HCT116 (cell line): Measurements from ENCODE around the gene LRRC75A.

Experiments
- ATF3 ChIP-seq: IDR thresholded peaks from 2 replicates; pipeline ENCODE4 v1.6.1; 2012
- EGR1 ChIP-seq: IDR thresholded peaks from 2 replicates; pipeline ENCODE4 v1.6.1; 2012; ENCODE audit warnings: low read depth
- EZH2 ChIP-seq: fragments of 200-600 bp; sonication (generic); IDR thresholded peaks from 2 replicates; pipeline ENCODE4 v1.6.1; 2017; ENCODE audit warnings: antibody characterized with exemption, mixed run types
- EZH2phosphoT487 ChIP-seq: fragments of 200-600 bp; IDR thresholded peaks from 2 replicates; pipeline ENCODE4 v1.6.1; 2018; ENCODE audit warnings: antibody characterized with exemption, borderline replicate concordance
- JUND ChIP-seq: IDR thresholded peaks from 2 replicates; pipeline ENCODE4 v1.6.1; 2012
- MAX ChIP-seq: IDR thresholded peaks from 2 replicates; pipeline ENCODE4 v1.6.1; 2012
- POLR2A ChIP-seq: IDR thresholded peaks from 2 replicates; pipeline ENCODE4 v1.7.0; 2011; ENCODE audit warnings: borderline replicate concordance; ENCODE audit not compliant: insufficient read depth, insufficient read length; ENCODE audit errors: extremely low read depth
- RAD21 ChIP-seq: IDR thresholded peaks from 2 replicates; pipeline ENCODE4 v1.6.1; 2012; ENCODE audit warnings: low read depth, mild to moderate bottlenecking
- REST ChIP-seq: IDR thresholded peaks from 2 replicates; pipeline ENCODE4 v1.6.1; 2012; ENCODE audit warnings: low read depth
- SIN3A ChIP-seq: IDR thresholded peaks from 2 replicates; pipeline ENCODE4 v1.6.1; 2012; ENCODE audit warnings: low read depth
- SP1 ChIP-seq: IDR thresholded peaks from 2 replicates; pipeline ENCODE4 v1.6.1; 2012; ENCODE audit warnings: low read depth
- TCF7L2 ChIP-seq: IDR thresholded peaks from 2 replicates; pipeline ENCODE4 v1.7.0; 2011; ENCODE audit warnings: borderline replicate concordance, inconsistent platforms; ENCODE audit not compliant: insufficient read depth, insufficient read length; ENCODE audit errors: extremely low read depth
- TF ChIP-seq, protein P1 (sequence below), 3 experiments: fragments of 200-600 bp in 1 of 3; sonication (generic) in 1 of 3; IDR thresholded peaks in 2 of 3; conservative IDR thresholded peaks in 1 of 3; 2 replicates each; pipeline ENCODE4 v1.5.1; 2012 to 2017; ENCODE audit warnings: low read depth in 2 of 3, low read length in 2 of 3, antibody characterized with exemption in 1 of 3, borderline replicate concordance in 1 of 3, control low read depth in 1 of 3, mild to moderate bottlenecking in 1 of 3, mixed read lengths in 1 of 3, mixed run types in 1 of 3, moderate library complexity in 1 of 3; ENCODE audit not compliant: insufficient read depth in 1 of 3

GRCh38 chr17:16513873-16514272, 21.9 kb upstream of the LRRC75A start:
- TF ChIP-seq EZH2phosphoT487, result no peak
- no peak for TF ChIP-seq ATF3
- no peak for TF ChIP-seq RAD21
- TF ChIP-seq REST, result no peak
- TF ChIP-seq POLR2A, result no peak
- TF ChIP-seq, protein P1, sequence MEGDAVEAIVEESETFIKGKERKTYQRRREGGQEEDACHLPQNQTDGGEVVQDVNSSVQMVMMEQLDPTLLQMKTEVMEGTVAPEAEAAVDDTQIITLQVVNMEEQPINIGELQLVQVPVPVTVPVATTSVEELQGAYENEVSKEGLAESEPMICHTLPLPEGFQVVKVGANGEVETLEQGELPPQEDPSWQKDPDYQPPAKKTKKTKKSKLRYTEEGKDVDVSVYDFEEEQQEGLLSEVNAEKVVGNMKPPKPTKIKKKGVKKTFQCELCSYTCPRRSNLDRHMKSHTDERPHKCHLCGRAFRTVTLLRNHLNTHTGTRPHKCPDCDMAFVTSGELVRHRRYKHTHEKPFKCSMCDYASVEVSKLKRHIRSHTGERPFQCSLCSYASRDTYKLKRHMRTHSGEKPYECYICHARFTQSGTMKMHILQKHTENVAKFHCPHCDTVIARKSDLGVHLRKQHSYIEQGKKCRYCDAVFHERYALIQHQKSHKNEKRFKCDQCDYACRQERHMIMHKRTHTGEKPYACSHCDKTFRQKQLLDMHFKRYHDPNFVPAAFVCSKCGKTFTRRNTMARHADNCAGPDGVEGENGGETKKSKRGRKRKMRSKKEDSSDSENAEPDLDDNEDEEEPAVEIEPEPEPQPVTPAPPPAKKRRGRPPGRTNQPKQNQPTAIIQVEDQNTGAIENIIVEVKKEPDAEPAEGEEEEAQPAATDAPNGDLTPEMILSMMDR (IDR thresholded peaks at IDR 0.05 in 2 of 3, conservative IDR thresholded peaks at IDR 0.05 in 1 of 3; ENCODE audit: borderline replicate concordance in 1 of 3, insufficient read depth in 1 of 3, low read depth in 2 of 3, low read length in 2 of 3), result no peak
- no peak for TF ChIP-seq MAX
- TF ChIP-seq SIN3A, result no peak
- no peak for TF ChIP-seq TCF7L2
- no peak for TF ChIP-seq EZH2
- TF ChIP-seq SP1, result no peak
- TF ChIP-seq JUND, result no peak
- no peak for TF ChIP-seq EGR1
